ENCODE results near the gene RBM5.
A peak's percentile ranks its signal among the peaks of the same experiment; 100 is the strongest.

The RBM5 gene

GRCh38 chr3:50047426-50047825 lies 41.3 kb upstream of the RBM5 start:
- POLR2A ChIA-PET, result no interaction called here
- TF ChIP-seq HOXA7 (CRISPR knock-in tag; IDR thresholded peaks at IDR 0.05; ENCODE audit: borderline replicate concordance), result no peak
- TF ChIP-seq ZNF202 (tag by site-specific recombination; IDR thresholded peaks at IDR 0.05; ENCODE audit: borderline replicate concordance), result no peak
- no peak for TF ChIP-seq ZNF626 (tag by site-specific recombination; IDR thresholded peaks at IDR 0.05)
- no peak for TF ChIP-seq GLI4 (tag by site-specific recombination; IDR thresholded peaks at IDR 0.05)
- no peak for TF ChIP-seq ZNF155 (tag by site-specific recombination; IDR thresholded peaks at IDR 0.05)
- CTCF ChIA-PET, result no interaction called here
- no peak overlapping the region for H3K27ac ChIP-seq (ENCODE audit: extremely low read depth, low read depth, low read length)
- no peaks in the 10 kb centered on the region for H3K4me1 ChIP-seq (ENCODE audit: control insufficient read depth, insufficient read depth, low read length)
- no peaks in the 10 kb centered on the region for H3K9me3 ChIP-seq (ENCODE audit: control insufficient read depth, insufficient read depth, low read depth, low read length)
- H3K4me3 ChIP-seq (ENCODE audit: low read depth, low read length), result no peak overlapping the region
- H3K36me3 ChIP-seq (ENCODE audit: control insufficient read depth in 2 of 2, insufficient read depth in 1 of 2, low read length in 2 of 2), result peaks cover 4 to 49% of the 10 kb centered on the region in 2 experiments; a peak in 2 of 3 replicates

GRCh38 chr3:50050361-50050760 lies 38.4 kb upstream of the RBM5 start:
- Histone ChIP-seq H3K4me3 (ENCODE audit: low read depth, low read length) (no peak overlapping the region), H3K4me1 (ENCODE audit: control insufficient read depth, insufficient read depth, low read length) (no peaks in the 10 kb centered on the region), H3K36me3 (ENCODE audit: control insufficient read depth in 2 of 2, insufficient read depth in 1 of 2, low read length in 2 of 2) (peaks cover 4 to 68% of the 10 kb centered on the region in 2 experiments; a peak in 2 of 3 replicates), H3K27ac (ENCODE audit: extremely low read depth, low read depth, low read length) (no peak overlapping the region), H3K9me3 (ENCODE audit: control insufficient read depth, insufficient read depth, low read depth, low read length) (no peaks in the 10 kb centered on the region)
- POLR2A ChIA-PET, result interaction anchor here (0.8 kb wide), 1 partner anchor 20 kb away, joined by 5 read pairs; no protein-coding TSS in a partner anchor
- CTCF ChIA-PET, result no interaction called here
- TF ChIP-seq ZNF529 (tag by site-specific recombination; IDR thresholded peaks at IDR 0.05; ENCODE audit: insufficient replicate concordance) (no peak), ZNF140 (tag by site-specific recombination; IDR thresholded peaks at IDR 0.05) (peak; percentile 43; the same call in 1 of the 2 replicates), ZNF146 (tag by site-specific recombination; IDR thresholded peaks at IDR 0.05) (no peak), ZSCAN23 (tag by site-specific recombination; IDR thresholded peaks at IDR 0.05) (no peak), ZNF580 (tag by site-specific recombination; IDR thresholded peaks at IDR 0.05) (no peak)

GRCh38 chr3:50057756-50058155 lies 31.0 kb upstream of the RBM5 start:
- H3K9me3 ChIP-seq (ENCODE audit: control insufficient read depth, insufficient read depth, low read depth, low read length), result no peaks in the 10 kb centered on the region
- H3K27ac ChIP-seq (ENCODE audit: extremely low read depth, low read depth, low read length), result no peak overlapping the region
- no peak for TF ChIP-seq ZSCAN16 (tag by site-specific recombination; IDR thresholded peaks at IDR 0.05)
- TF ChIP-seq ZNF350 (tag by site-specific recombination; IDR thresholded peaks at IDR 0.05), result no peak
- TF ChIP-seq ZBTB20 (tag by site-specific recombination; IDR thresholded peaks at IDR 0.05), result no peak
- no peak for TF ChIP-seq ZNF292 (tag by site-specific recombination; IDR thresholded peaks at IDR 0.05; ENCODE audit: borderline replicate concordance, low read depth)
- no peak for TF ChIP-seq ZEB2 (tag by site-specific recombination; IDR thresholded peaks at IDR 0.05)
- TF ChIP-seq ZNF433 (tag by site-specific recombination; IDR thresholded peaks at IDR 0.05; ENCODE audit: low read depth), result no peak
- TF ChIP-seq ZFHX2 (tag by site-specific recombination; conservative IDR thresholded peaks at IDR 0.05), result no peak
- TF ChIP-seq REPIN1 (tag by site-specific recombination; IDR thresholded peaks at IDR 0.05; ENCODE audit: low read depth), result no peak
- no peak for TF ChIP-seq KLF1 (tag by site-specific recombination; IDR thresholded peaks at IDR 0.05)
- TF ChIP-seq EGR2 (tag by site-specific recombination; IDR thresholded peaks at IDR 0.05; ENCODE audit: low read depth), result no peak
- no peak for TF ChIP-seq IKZF3 (tag by site-specific recombination; IDR thresholded peaks at IDR 0.05)
- no peak overlapping the region for H3K4me3 ChIP-seq (ENCODE audit: low read depth, low read length)
- H3K36me3 ChIP-seq (ENCODE audit: control insufficient read depth in 2 of 2, insufficient read depth in 1 of 2, low read length in 2 of 2), result peaks cover 5 to 76% of the 10 kb centered on the region in 2 experiments
- ChIA-PET POLR2A (no interaction called here), CTCF (no interaction called here)
- no peaks in the 10 kb centered on the region for H3K4me1 ChIP-seq (ENCODE audit: control insufficient read depth, insufficient read depth, low read length)

- CTCF ChIA-PET, result interaction anchor here (0.6 to 0.9 kb wide), 2 partner anchors 175 to 229 kb away, joined by 3 read pairs; no protein-coding TSS in a partner anchor
- POLR2A ChIA-PET, result interaction anchor here (0.5 kb wide), 1 partner anchor 37 kb away, joined by 3 read pairs; no protein-coding TSS in a partner anchor
- TF ChIP-seq ZNF645 (tag by site-specific recombination; IDR thresholded peaks at IDR 0.05), result no peak
- no peak for TF ChIP-seq ZBTB7A (tag by site-specific recombination; IDR thresholded peaks at IDR 0.05; ENCODE audit: low read depth)
- no peak for TF ChIP-seq ZIC2 (tag by site-specific recombination; IDR thresholded peaks at IDR 0.05)
- TF ChIP-seq ZNF580 (tag by site-specific recombination; IDR thresholded peaks at IDR 0.05), result no peak
- no peak for TF ChIP-seq ZNF777 (tag by site-specific recombination; IDR thresholded peaks at IDR 0.05; ENCODE audit: borderline replicate concordance)
- TF ChIP-seq AEBP2 (tag by site-specific recombination; IDR thresholded peaks at IDR 0.05; ENCODE audit: borderline replicate concordance), result no peak
- no peak for TF ChIP-seq ZNF600 (tag by site-specific recombination; IDR thresholded peaks at IDR 0.05)
- no peak for TF ChIP-seq ZNF366 (tag by site-specific recombination; conservative IDR thresholded peaks at IDR 0.05)
Observed at GRCh38 chr3:50068134-50068533, 20.6 kb upstream of the RBM5 start.

More at GRCh38 chr3:50068134-50068533, 20.6 kb upstream of the RBM5 start:
- Histone ChIP-seq H3K4me1 (ENCODE audit: control insufficient read depth, insufficient read depth, low read length) (no peaks in the 10 kb centered on the region), H3K27ac (ENCODE audit: extremely low read depth, low read depth, low read length) (no peak overlapping the region), H3K4me3 (ENCODE audit: low read depth, low read length) (no peak overlapping the region), H3K36me3 (ENCODE audit: control insufficient read depth in 2 of 2, insufficient read depth in 1 of 2, low read length in 2 of 2) (peaks cover 16 to 90% of the 10 kb centered on the region in 2 experiments), H3K9me3 (ENCODE audit: control insufficient read depth, insufficient read depth, low read depth, low read length) (no peaks in the 10 kb centered on the region)

Data from HEK293 (cell line).